Measurements from ENCODE around the gene ZNF560.

ZNF560 gene

GRCh38 chr19:9528757-9529336 lies 30.4 kb upstream of the ZNF560 start:
- no peak overlapping the region for H3K4me3 ChIP-seq (replicated peaks; ENCODE audit: low read depth, low read length)
- no peak for DNase-seq (ENCODE audit: extremely low read depth, low read depth)

GRCh38 chr19:9523885-9524474 lies 25.6 kb upstream of the ZNF560 start:
- TF ChIP-seq CTCF (IDR thresholded peaks at IDR 0.05; ENCODE audit: low read depth, low read length, missing control alignments) = no peak
- no peak overlapping the region for H3K4me3 ChIP-seq (replicated peaks; ENCODE audit: low read depth, low read length)

More at GRCh38 chr19:9528757-9529336, 30.4 kb upstream of the ZNF560 start:
- no peak for TF ChIP-seq CTCF (IDR thresholded peaks at IDR 0.05; ENCODE audit: low read depth, low read length, missing control alignments)

GRCh38 chr19:9507285-9507684 lies 8.9 kb upstream of the ZNF560 start:
- TF ChIP-seq CTCF (IDR thresholded peaks at IDR 0.05; ENCODE audit: low read depth, low read length, missing control alignments) = no peak
- no peak overlapping the region for H3K4me3 ChIP-seq (replicated peaks; ENCODE audit: low read depth, low read length)
- no peak for DNase-seq (ENCODE audit: extremely low read depth, low read depth)

More at GRCh38 chr19:9523885-9524474, 25.6 kb upstream of the ZNF560 start:
- no peak for DNase-seq (ENCODE audit: extremely low read depth, low read depth)

GRCh38 chr19:9500796-9501195 lies 2.4 kb upstream of the ZNF560 start:
- no peak for TF ChIP-seq CTCF (IDR thresholded peaks at IDR 0.05; ENCODE audit: low read depth, low read length, missing control alignments)
- no peak for DNase-seq (ENCODE audit: extremely low read depth, low read depth)
- no peak overlapping the region for H3K4me3 ChIP-seq (replicated peaks; ENCODE audit: low read depth, low read length)

GRCh38 chr19:9494096-9494495 lies 4.3 kb downstream of the ZNF560 start:
- no peak for TF ChIP-seq CTCF (IDR thresholded peaks at IDR 0.05; ENCODE audit: low read depth, low read length, missing control alignments)
- no peak overlapping the region for H3K4me3 ChIP-seq (replicated peaks; ENCODE audit: low read depth, low read length)
- DNase-seq (ENCODE audit: extremely low read depth, low read depth) = no peak

GRCh38 chr19:9487016-9487415 lies 11.4 kb downstream of the ZNF560 start:
- no peak overlapping the region for H3K4me3 ChIP-seq (replicated peaks; ENCODE audit: low read depth, low read length)
- TF ChIP-seq CTCF (IDR thresholded peaks at IDR 0.05; ENCODE audit: low read depth, low read length, missing control alignments) = no peak
- DNase-seq (ENCODE audit: extremely low read depth, low read depth) = no peak

Data from HFF-Myc (cell line).